22Rv1 (cell line): Measurements from ENCODE around the gene HOXB4.

Experiments used
- ZFX ChIP-seq: fragments of 450-650 bp; IDR thresholded peaks from 2 replicates; pipeline ENCODE4 v1.6.1; 2017; ENCODE audit warnings: antibody characterized with exemption, borderline replicate concordance
- TF ChIP-seq, protein P1 (sequence below): fragments of 450-650 bp; IDR thresholded peaks from 2 replicates; pipeline ENCODE4 v1.5.1; 2017; ENCODE audit warnings: mild to moderate bottlenecking

DNA sequence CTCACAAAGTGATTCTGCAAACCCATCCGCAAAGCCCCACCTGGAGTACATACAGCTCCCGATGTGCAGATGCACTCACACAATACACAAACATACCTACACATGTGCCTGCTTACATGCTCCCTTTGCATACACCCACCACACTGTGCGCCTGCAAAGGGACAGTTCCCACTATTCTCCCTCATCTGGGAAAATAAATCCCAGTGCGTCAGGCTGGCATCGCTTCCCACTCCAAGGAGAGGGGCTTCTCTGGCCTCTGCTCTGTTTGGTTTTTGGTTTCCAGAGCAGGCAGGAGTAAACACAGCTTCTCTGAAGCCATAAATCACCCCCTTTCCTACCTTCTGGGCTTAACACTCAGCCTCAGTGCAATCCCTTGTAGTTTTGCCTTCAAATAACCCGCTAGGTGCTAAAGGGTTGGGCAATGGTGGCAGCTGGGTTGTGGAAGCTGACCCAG is 14.7 kb downstream of the HOXB4 start:
- TF ChIP-seq, protein P1, sequence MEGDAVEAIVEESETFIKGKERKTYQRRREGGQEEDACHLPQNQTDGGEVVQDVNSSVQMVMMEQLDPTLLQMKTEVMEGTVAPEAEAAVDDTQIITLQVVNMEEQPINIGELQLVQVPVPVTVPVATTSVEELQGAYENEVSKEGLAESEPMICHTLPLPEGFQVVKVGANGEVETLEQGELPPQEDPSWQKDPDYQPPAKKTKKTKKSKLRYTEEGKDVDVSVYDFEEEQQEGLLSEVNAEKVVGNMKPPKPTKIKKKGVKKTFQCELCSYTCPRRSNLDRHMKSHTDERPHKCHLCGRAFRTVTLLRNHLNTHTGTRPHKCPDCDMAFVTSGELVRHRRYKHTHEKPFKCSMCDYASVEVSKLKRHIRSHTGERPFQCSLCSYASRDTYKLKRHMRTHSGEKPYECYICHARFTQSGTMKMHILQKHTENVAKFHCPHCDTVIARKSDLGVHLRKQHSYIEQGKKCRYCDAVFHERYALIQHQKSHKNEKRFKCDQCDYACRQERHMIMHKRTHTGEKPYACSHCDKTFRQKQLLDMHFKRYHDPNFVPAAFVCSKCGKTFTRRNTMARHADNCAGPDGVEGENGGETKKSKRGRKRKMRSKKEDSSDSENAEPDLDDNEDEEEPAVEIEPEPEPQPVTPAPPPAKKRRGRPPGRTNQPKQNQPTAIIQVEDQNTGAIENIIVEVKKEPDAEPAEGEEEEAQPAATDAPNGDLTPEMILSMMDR = no peak
- TF ChIP-seq ZFX = no peak
